Cardiac muscle cell (in vitro differentiated cells and primary cell): ENCODE data around the gene EPB41L1. TPM values are rescaled to one million over a fixed set of nuclear protein-coding genes. Genes with fewer than 3 reads are reported as not detected.

ENCODE experiments used
- DNase-seq, 2 donors: peaks; one replicate each; pipeline versions ENCODE4 v3.0.0 to v3.0.0-alpha.2; 2010 to 2017; ENCODE audit warnings: low read depth in 1 of 2, low spot score in 1 of 2
- H3K27ac ChIP-seq: fragments of 200-600 bp; sonication (generic); 2 replicates; pipeline ENCODE4 v1.5.1; 2016
- H3K27me3 ChIP-seq: fragments of 200-600 bp; sonication (generic); 2 replicates; pipeline ENCODE4 v1.6.0; 2016; ENCODE audit warnings: control low read depth
- H3K36me3 ChIP-seq: fragments of 200-600 bp; sonication (generic); 2 replicates; pipeline ENCODE4 v1.5.1; 2016; ENCODE audit warnings: control low read depth
- H3K4me1 ChIP-seq: fragments of 200-600 bp; sonication (generic); 2 replicates; pipeline ENCODE4 v1.8.1; 2017; ENCODE audit warnings: low read depth, mild to moderate bottlenecking, mixed run types
- H3K4me3 ChIP-seq: fragments of 200-600 bp; sonication (generic); 2 replicates; pipeline ENCODE4 v1.5.1; 2016; ENCODE audit warnings: mild to moderate bottlenecking
- H3K9me3 ChIP-seq: fragments of 200-600 bp; sonication (generic); 2 replicates; pipeline ENCODE4 v1.5.1; 2017; ENCODE audit warnings: low read depth, mild to moderate bottlenecking, control low read depth
- CTCF ChIP-seq: IDR thresholded peaks from 2 replicates; pipeline ENCODE4 v1.5.1; 2012; ENCODE audit warnings: low read depth, mild to moderate bottlenecking, low read length
- polyA plus RNA-seq: library from polyadenylated mRNA; unstranded; fragments of >200 nt; fragmentation: Nextera tagmentation; extraction: Ambion mirVana; gene quantifications from 2 replicates; pipeline ENCODE4 v1.2.1, GENCODE V29; 2016
- total RNA-seq: library from RNA; depleted of rRNA; stranded (reverse); fragments of >200 nt; gene quantifications from 2 replicates; pipeline ENCODE4 v1.2.3, GENCODE V29; 2016

The EPB41L1 gene
- total and polyA plus RNA-seq, 2 experiments from 2014 or later = 34.3 to 83.5 TPM

- H3K27ac ChIP-seq = peak overlapping the region; percentile 64
Observed at GRCh38 chr20:36153736-36154699, 522 bp upstream of the EPB41L1 start.

GRCh38 chr20:36155629-36155971 lies 1.1 kb downstream of the EPB41L1 start:
- Histone ChIP-seq H3K4me1 (peaks cover 19% of the 10 kb centered on the region), H3K9me3 (no peaks in the 10 kb centered on the region), H3K27me3 (no peaks in the 10 kb centered on the region), H3K36me3 (no peaks in the 10 kb centered on the region), H3K4me3 (no peak overlapping the region), H3K27ac (no peak overlapping the region)
- no peak for TF ChIP-seq CTCF
- no peak for DNase-seq

More at GRCh38 chr20:36153736-36154699, 522 bp upstream of the EPB41L1 start:
- no peaks in the 10 kb centered on the region for H3K9me3 ChIP-seq
- DNase-seq = peak; percentile 84 to 89
- H3K4me1 ChIP-seq = peaks cover 23% of the 10 kb centered on the region
- H3K36me3 ChIP-seq = no peaks in the 10 kb centered on the region
- H3K27me3 ChIP-seq = no peaks in the 10 kb centered on the region
- no peak for TF ChIP-seq CTCF
- peak overlapping the region; percentile 77 for H3K4me3 ChIP-seq

- no peaks in the 10 kb centered on the region for H3K36me3 ChIP-seq
- H3K27me3 ChIP-seq = no peaks in the 10 kb centered on the region
- TF ChIP-seq CTCF = no peak
- H3K4me3 ChIP-seq = no peak overlapping the region
- no peak overlapping the region for H3K27ac ChIP-seq
- DNase-seq = no peak
- peaks cover 16% of the 10 kb centered on the region for H3K4me1 ChIP-seq
- H3K9me3 ChIP-seq = no peaks in the 10 kb centered on the region
Observed at GRCh38 chr20:36155991-36156390, 1.5 kb downstream of the EPB41L1 start.

GRCh38 chr20:36157610-36158009 lies 3.1 kb downstream of the EPB41L1 start:
- Histone ChIP-seq H3K4me3 (no peak overlapping the region), H3K27ac (no peak overlapping the region), H3K9me3 (no peaks in the 10 kb centered on the region), H3K36me3 (no peaks in the 10 kb centered on the region), H3K27me3 (no peaks in the 10 kb centered on the region), H3K4me1 (peaks cover 12% of the 10 kb centered on the region)
- TF ChIP-seq CTCF = no peak
- DNase-seq = no peak

- Histone ChIP-seq H3K9me3 (no peaks in the 10 kb centered on the region), H3K4me3 (no peak overlapping the region), H3K36me3 (no peaks in the 10 kb centered on the region), H3K27ac (no peak overlapping the region), H3K27me3 (no peaks in the 10 kb centered on the region), H3K4me1 (peaks cover 10% of the 10 kb centered on the region)
- DNase-seq = no peak
- no peak for TF ChIP-seq CTCF
Observed at GRCh38 chr20:36158160-36158741, 3.7 kb downstream of the EPB41L1 start.
